BLaER1 (cell line): Measurements from ENCODE around the gene FAIM2.

ENCODE experiments used
- H3K27ac ChIP-seq: shearing (Covaris generic); formaldehyde crosslinking; 2 replicates; pipeline ENCODE4 v1.8.1; 2022
- H3K27me3 ChIP-seq: shearing (Covaris generic); formaldehyde crosslinking; 2 replicates; pipeline ENCODE4 v1.8.1; 2022
- H3K36me3 ChIP-seq: shearing (Covaris generic); formaldehyde crosslinking; 2 replicates; pipeline ENCODE4 v1.8.1; 2022
- H3K4me1 ChIP-seq: shearing (Covaris generic); formaldehyde crosslinking; 2 replicates; pipeline ENCODE4 v1.8.1; 2022
- H3K4me2 ChIP-seq: shearing (Covaris generic); formaldehyde crosslinking; 2 replicates; pipeline ENCODE4 v1.8.1; 2022
- H3K4me3 ChIP-seq: shearing (Covaris generic); formaldehyde crosslinking; 2 replicates; pipeline ENCODE4 v1.8.1; 2022
- H3K9ac ChIP-seq: shearing (Covaris generic); formaldehyde crosslinking; 2 replicates; pipeline ENCODE4 v1.8.1; 2022
- H3K9me3 ChIP-seq: shearing (Covaris generic); formaldehyde crosslinking; 2 replicates; pipeline ENCODE4 v1.8.1; 2022
- H4K20me1 ChIP-seq: shearing (Covaris generic); formaldehyde crosslinking; 2 replicates; pipeline ENCODE4 v1.8.1; 2022
- Cebpa-rat ChIP-seq: shearing (Covaris generic); IDR thresholded peaks from 2 replicates; pipeline ENCODE4 v1.8.1; 2022

The FAIM2 gene

GRCh38 chr12:49899921-49900320 is 3.8 kb downstream of the FAIM2 start:
- Histone ChIP-seq H3K4me1 (peaks cover 74% of the 10 kb centered on the region), H3K9ac (no peak overlapping the region)

GRCh38 chr12:49899286-49899843 is 4.3 kb downstream of the FAIM2 start:
- Histone ChIP-seq H4K20me1 (no peaks in the 10 kb centered on the region), H3K4me1 (peaks cover 68% of the 10 kb centered on the region), H3K9ac (no peak overlapping the region), H3K9me3 (no peaks in the 10 kb centered on the region), H3K4me3 (no peak overlapping the region), H3K4me2 (no peak overlapping the region), H3K27me3 (no peaks in the 10 kb centered on the region), H3K36me3 (no peaks in the 10 kb centered on the region), H3K27ac (no peak overlapping the region)
- TF ChIP-seq Cebpa-rat = no peak

More at GRCh38 chr12:49899921-49900320, 3.8 kb downstream of the FAIM2 start:
- no peak overlapping the region for H3K4me2 ChIP-seq
- TF ChIP-seq Cebpa-rat = no peak
- H3K9me3 ChIP-seq = no peaks in the 10 kb centered on the region
- H4K20me1 ChIP-seq = no peaks in the 10 kb centered on the region
- H3K27ac ChIP-seq = no peak overlapping the region
- no peak overlapping the region for H3K4me3 ChIP-seq
- H3K27me3 ChIP-seq = no peaks in the 10 kb centered on the region
- no peaks in the 10 kb centered on the region for H3K36me3 ChIP-seq

- Histone ChIP-seq H3K4me1 (peaks cover 49% of the 10 kb centered on the region), H3K36me3 (no peaks in the 10 kb centered on the region), H3K27ac (no peak overlapping the region), H3K4me3 (no peak overlapping the region), H3K9ac (no peak overlapping the region), H3K4me2 (peak overlapping the region; percentile 50), H4K20me1 (no peaks in the 10 kb centered on the region), H3K9me3 (no peaks in the 10 kb centered on the region), H3K27me3 (no peaks in the 10 kb centered on the region)
- TF ChIP-seq Cebpa-rat = no peak
These were observed 6.4 kb downstream of the FAIM2 start for GRCh38 chr12:49897276-49897675.

- Histone ChIP-seq H3K4me2 (peak overlapping the region; percentile 48), H3K27me3 (no peaks in the 10 kb centered on the region), H3K9ac (no peak overlapping the region), H3K4me1 (peaks cover 35% of the 10 kb centered on the region), H3K4me3 (no peak overlapping the region), H3K36me3 (no peaks in the 10 kb centered on the region), H3K9me3 (no peaks in the 10 kb centered on the region), H4K20me1 (no peaks in the 10 kb centered on the region), H3K27ac (peak overlapping the region; percentile 10; the same call in 1 of the 2 replicates)
- TF ChIP-seq Cebpa-rat = no peak
These were observed 7.9 kb downstream of the FAIM2 start for GRCh38 chr12:49895773-49896172.

GRCh38 chr12:49894751-49895148 is 8.9 kb downstream of the FAIM2 start:
- Histone ChIP-seq H3K9ac (no peak overlapping the region), H4K20me1 (no peaks in the 10 kb centered on the region), H3K27me3 (no peaks in the 10 kb centered on the region), H3K9me3 (no peaks in the 10 kb centered on the region), H3K4me3 (no peak overlapping the region), H3K36me3 (no peaks in the 10 kb centered on the region), H3K27ac (no peak overlapping the region), H3K4me1 (peaks cover 29% of the 10 kb centered on the region), H3K4me2 (no peak overlapping the region)
- no peak for TF ChIP-seq Cebpa-rat

- H3K36me3 ChIP-seq = no peaks in the 10 kb centered on the region
- H3K4me3 ChIP-seq = no peak overlapping the region
- H3K9me3 ChIP-seq = no peaks in the 10 kb centered on the region
- H3K27ac ChIP-seq = no peak overlapping the region
- no peaks in the 10 kb centered on the region for H3K27me3 ChIP-seq
- H3K4me1 ChIP-seq = peaks cover 29% of the 10 kb centered on the region
- H4K20me1 ChIP-seq = no peaks in the 10 kb centered on the region
- no peak overlapping the region for H3K9ac ChIP-seq
- H3K4me2 ChIP-seq = no peak overlapping the region
- no peak for TF ChIP-seq Cebpa-rat
These were observed 9.6 kb downstream of the FAIM2 start for GRCh38 chr12:49893753-49894750.

- H3K4me2 ChIP-seq = no peak overlapping the region
- no peaks in the 10 kb centered on the region for H3K27me3 ChIP-seq
- TF ChIP-seq Cebpa-rat = no peak
- H3K27ac ChIP-seq = no peak overlapping the region
- H3K9me3 ChIP-seq = no peaks in the 10 kb centered on the region
- no peaks in the 10 kb centered on the region for H4K20me1 ChIP-seq
- H3K4me1 ChIP-seq = peaks cover 26% of the 10 kb centered on the region
- no peaks in the 10 kb centered on the region for H3K36me3 ChIP-seq
- no peak overlapping the region for H3K9ac ChIP-seq
- H3K4me3 ChIP-seq = no peak overlapping the region
These were observed 10.9 kb downstream of the FAIM2 start for GRCh38 chr12:49892732-49893317.

GRCh38 chr12:49892084-49892731 is 11.5 kb downstream of the FAIM2 start:
- no peaks in the 10 kb centered on the region for H3K9me3 ChIP-seq
- no peaks in the 10 kb centered on the region for H3K36me3 ChIP-seq
- peaks cover 20% of the 10 kb centered on the region for H3K4me1 ChIP-seq
- no peaks in the 10 kb centered on the region for H4K20me1 ChIP-seq
- no peak for TF ChIP-seq Cebpa-rat
- no peak overlapping the region for H3K27ac ChIP-seq
- no peak overlapping the region for H3K4me2 ChIP-seq
- no peak overlapping the region for H3K4me3 ChIP-seq
- H3K9ac ChIP-seq = no peak overlapping the region
- no peaks in the 10 kb centered on the region for H3K27me3 ChIP-seq

GRCh38 chr12:49891476-49891875 is 12.2 kb downstream of the FAIM2 start:
- no peak for TF ChIP-seq Cebpa-rat
- H4K20me1 ChIP-seq = no peaks in the 10 kb centered on the region
- no peak overlapping the region for H3K9ac ChIP-seq
- no peak overlapping the region for H3K4me2 ChIP-seq
- no peak overlapping the region for H3K27ac ChIP-seq
- no peak overlapping the region for H3K4me3 ChIP-seq
- no peaks in the 10 kb centered on the region for H3K9me3 ChIP-seq
- no peaks in the 10 kb centered on the region for H3K27me3 ChIP-seq
- peaks cover 12% of the 10 kb centered on the region for H3K4me1 ChIP-seq
- no peaks in the 10 kb centered on the region for H3K36me3 ChIP-seq
